ES-I3 (cell line): Measurements from ENCODE around the gene ZNG1F.
"Not testable (repeated sequence)": the region's sequence is repeated elsewhere in the genome, so short reads cannot be mapped to it uniquely, and the experiment has no call there.

Experiments
- H3K36me3 ChIP-seq: 2 replicates; pipeline ENCODE4 v1.6.1; 2013; ENCODE audit warnings: mild to moderate bottlenecking, low read length, control low read depth, moderate library complexity; ENCODE audit not compliant: insufficient read depth
- H3K4me1 ChIP-seq: 2 replicates; pipeline ENCODE4 v1.6.1; 2013; ENCODE audit warnings: mild to moderate bottlenecking, control low read depth, low read length; ENCODE audit not compliant: insufficient read depth
- H3K9ac ChIP-seq: 2 replicates; pipeline ENCODE4 v1.6.1; 2013; ENCODE audit warnings: low read depth, mild to moderate bottlenecking, low read length, moderate library complexity
- H3K9me3 ChIP-seq: 2 replicates; pipeline ENCODE4 v1.6.1; 2013; ENCODE audit warnings: mild to moderate bottlenecking, low read length, moderate library complexity; ENCODE audit not compliant: control insufficient read depth, insufficient read depth

ZNG1F gene

GRCh38 chr9:41189217-41189616 lies at the start of gene ZNG1F:
TSS of gene ZNG1F (minus strand) at chr9:41189317. CDS start at chr9:41189258, 59 bp downstream.
- H3K4me1 ChIP-seq, H3K36me3 ChIP-seq, H3K9me3 ChIP-seq, H3K9ac ChIP-seq: not testable (repeated sequence)

- H3K4me1 ChIP-seq, H3K9me3 ChIP-seq, H3K36me3 ChIP-seq: not testable (repeated sequence)
- peak overlapping the region; percentile 24; the same call in 1 of the 2 replicates for H3K9ac ChIP-seq
Observed at GRCh38 chr9:41237110-41237749, 48.1 kb upstream of the ZNG1F start.

- H3K9ac ChIP-seq, H3K9me3 ChIP-seq, H3K4me1 ChIP-seq, H3K36me3 ChIP-seq: not testable (repeated sequence)
Observed at GRCh38 chr9:41236486-41237109, 47.5 kb upstream of the ZNG1F start.

- not testable (repeated sequence) for H3K36me3 ChIP-seq, H3K9me3 ChIP-seq, H3K9ac ChIP-seq, H3K4me1 ChIP-seq
Observed at GRCh38 chr9:41234811-41235805, 46.0 kb upstream of the ZNG1F start.

- H3K36me3 ChIP-seq, H3K4me1 ChIP-seq, H3K9ac ChIP-seq, H3K9me3 ChIP-seq: not testable (repeated sequence)
Observed at GRCh38 chr9:41234221-41234620, 45.1 kb upstream of the ZNG1F start.

- not testable (repeated sequence) for H3K4me1 ChIP-seq, H3K9ac ChIP-seq, H3K36me3 ChIP-seq
Observed at GRCh38 chr9:41232326-41232725, 43.2 kb upstream of the ZNG1F start.

GRCh38 chr9:41230418-41230817 lies 41.3 kb upstream of the ZNG1F start:
- not testable (repeated sequence) for H3K9me3 ChIP-seq, H3K36me3 ChIP-seq, H3K9ac ChIP-seq, H3K4me1 ChIP-seq

More at GRCh38 chr9:41232326-41232725, 43.2 kb upstream of the ZNG1F start:
- H3K9me3 ChIP-seq = not testable (repeated sequence)

- Histone ChIP-seq H3K36me3 (no peaks in the 10 kb centered on the region), H3K4me1 (no peaks in the 10 kb centered on the region), H3K9me3 (no peaks in the 10 kb centered on the region), H3K9ac (no peak overlapping the region)
Observed at GRCh38 chr9:41229408-41230401, 40.6 kb upstream of the ZNG1F start.

- not testable (repeated sequence) for H3K36me3 ChIP-seq, H3K9me3 ChIP-seq, H3K4me1 ChIP-seq, H3K9ac ChIP-seq
Observed at GRCh38 chr9:41219831-41220230, 30.7 kb upstream of the ZNG1F start.

- not testable (repeated sequence) for H3K9ac ChIP-seq
Observed at GRCh38 chr9:41188439-41188838, 678 bp downstream of the ZNG1F start.

GRCh38 chr9:41174994-41175393 lies 14.1 kb downstream of the ZNG1F start:
- H3K9me3 ChIP-seq, H3K4me1 ChIP-seq, H3K36me3 ChIP-seq, H3K9ac ChIP-seq: not testable (repeated sequence)

More at GRCh38 chr9:41188439-41188838, 678 bp downstream of the ZNG1F start:
- H3K36me3 ChIP-seq, H3K4me1 ChIP-seq, H3K9me3 ChIP-seq: not testable (repeated sequence)

GRCh38 chr9:41150116-41150515 lies 39.0 kb downstream of the ZNG1F start:
- H3K9me3 ChIP-seq, H3K36me3 ChIP-seq, H3K9ac ChIP-seq, H3K4me1 ChIP-seq: not testable (repeated sequence)

- not testable (repeated sequence) for H3K36me3 ChIP-seq, H3K9ac ChIP-seq, H3K4me1 ChIP-seq, H3K9me3 ChIP-seq
Observed at GRCh38 chr9:41141878-41142277, 47.2 kb downstream of the ZNG1F start.

GRCh38 chr9:41128581-41128980 lies 60.5 kb downstream of the ZNG1F start, which contains the start of gene FOXD4L6:
TSS of gene FOXD4L6 (minus strand) at chr9:41128681. CDS start at chr9:41128383, 298 bp downstream.
- H3K9ac ChIP-seq, H3K9me3 ChIP-seq: not testable (repeated sequence)

More at GRCh38 chr9:41128581-41128980, 60.5 kb downstream of the ZNG1F start, which contains the start of gene FOXD4L6:
- H3K4me1 ChIP-seq, H3K36me3 ChIP-seq: not testable (repeated sequence)
